ENCODE measurements around the gene FARP1.

GRCh38 chr13:98272549-98272948, 129.7 kb downstream of the FARP1 start:
- no peak for TF ChIP-seq CTCF (IDR thresholded peaks at IDR 0.05)
- no peak for TF ChIP-seq USF1 (IDR thresholded peaks at IDR 0.05; ENCODE audit: borderline replicate concordance, low read depth)
- TF ChIP-seq PBX3 (IDR thresholded peaks at IDR 0.05) = no peak
- TF ChIP-seq FOXJ3 (CRISPR knock-in tag; IDR thresholded peaks at IDR 0.05) = no peak
- TF ChIP-seq POLR2AphosphoS5 (IDR thresholded peaks at IDR 0.05; ENCODE audit: low read depth, low read length) = no peak
- no peak for TF ChIP-seq GABPA (IDR thresholded peaks at IDR 0.05; ENCODE audit: low read depth)
- no peak for TF ChIP-seq IRF3 (IDR thresholded peaks at IDR 0.05; ENCODE audit: low read depth, low read length)
- no peak for TF ChIP-seq RAD21 (IDR thresholded peaks at IDR 0.05; ENCODE audit: low read length)
- TF ChIP-seq JUND (IDR thresholded peaks at IDR 0.05) = no peak
